HCT116 (cell line): Measurements from ENCODE around the gene WDR27. TPM values are rescaled to one million over a fixed set of nuclear protein-coding genes. Genes with fewer than 3 reads are reported as not detected.

Experiments used
- ATAC-seq: fragments of 200-7000 bp; cut with Tn5 transposase; 2 replicates; pipeline ENCODE4 v1.9.1; 2020; ENCODE audit warnings: mild to moderate bottlenecking, moderate library complexity
- BruUV-seq: library from RNA; stranded (reverse); fragments of 400-500 nt; replicated peaks from 2 replicates; lab custom pipeline; 2021; lab: Mats Ljungman, UMichigan
- CTCF ChIA-PET: fragments of 300-600 bp; sonication (Branson Sonifier 250); formaldehyde crosslinking; loops from one replicate; lab custom pipeline; 2021; ENCODE audit warnings: antibody characterized with exemption; lab: Charles Lee
- POLR2A ChIA-PET: fragments of 300-600, 350-600 bp; sonication (Branson Sonifier 250); formaldehyde crosslinking; loops from one replicate; lab custom pipeline; 2021; ENCODE audit warnings: antibody characterized with exemption; lab: Charles Lee
- RAD21 ChIA-PET, 2 experiments: fragments of 300-600 bp; sonication (Branson Sonifier 250); formaldehyde crosslinking; loops; one replicate each; lab custom pipeline; 2023; ENCODE audit warnings: low total read pairs in 2 of 2; ENCODE audit not compliant: uncharacterized antibody in 2 of 2, unreplicated experiment in 2 of 2, low non-redundant PET in 1 of 2; lab: Charles Lee
- DNase-seq: peaks from one replicate; pipeline ENCODE4 v3.0.0-alpha.2; 2010; ENCODE audit warnings: low read depth, low spot score
- H2AFZ ChIP-seq: fragments of 200-600 bp; shearing (Covaris generic), sonication (generic); 2 replicates; pipeline ENCODE4 v1.6.1; 2017; ENCODE audit warnings: low read depth, mixed run types, mixed read lengths, antibody characterized with exemption, low read length; ENCODE audit not compliant: poor library complexity, severe bottlenecking
- H3K27ac ChIP-seq: 2 replicates; pipeline ENCODE4 v1.5.1; 2012; ENCODE audit warnings: low read depth, low read length
- H3K27me3 ChIP-seq: fragments of 200-600 bp; sonication (generic); 2 replicates; pipeline ENCODE4 v1.6.1; 2016; ENCODE audit warnings: mixed run types, low read length, mixed read lengths; ENCODE audit not compliant: insufficient read depth
- H3K36me3 ChIP-seq, 2 experiments: fragments of 200-500 bp in 1 of 2; fragments of 200-600 bp in 1 of 2; sonication (Bioruptor generic) in 1 of 2; sonication (generic) in 1 of 2; 2 replicates each; pipeline versions ENCODE4 v1.5.1 to v1.6.1; 2014 to 2016; ENCODE audit warnings: low read length in 2 of 2, inconsistent platforms in 1 of 2, mixed read lengths in 1 of 2, mixed run types in 1 of 2; ENCODE audit not compliant: insufficient read depth in 2 of 2, control insufficient read depth in 1 of 2
- H3K4me1 ChIP-seq, 2 experiments: fragments of 200-600 bp in 1 of 2; sonication (generic) in 1 of 2; 2 replicates each; pipeline versions ENCODE4 v1.5.1 to v1.6.1; 2012 to 2017; ENCODE audit warnings: low read length in 2 of 2, inconsistent platforms in 1 of 2, mild to moderate bottlenecking in 1 of 2, mixed read lengths in 1 of 2, mixed run types in 1 of 2, moderate library complexity in 1 of 2; ENCODE audit not compliant: insufficient read depth in 2 of 2, control insufficient read depth in 1 of 2
- H3K4me2 ChIP-seq: fragments of 200-600 bp; sonication (generic); 2 replicates; pipeline ENCODE4 v1.6.1; 2017; ENCODE audit warnings: mixed run types, low read length, mixed read lengths
- H3K4me3 ChIP-seq, 2 experiments: fragments of 200-600 bp in 1 of 2; sonication (generic) in 1 of 2; replicated peaks in 1 of 2; 2 replicates each; pipeline ENCODE4 v1.5.1; 2011 to 2016; ENCODE audit warnings: low read length in 2 of 2, control low read depth in 1 of 2, low read depth in 1 of 2, mild to moderate bottlenecking in 1 of 2, mixed read lengths in 1 of 2, mixed run types in 1 of 2
- H3K79me2 ChIP-seq: fragments of 200-600 bp; sonication (generic); 2 replicates; pipeline ENCODE4 v1.6.1; 2017; ENCODE audit warnings: mild to moderate bottlenecking, mixed run types, low read length, moderate library complexity, mixed read lengths; ENCODE audit not compliant: insufficient read depth
- H3K9ac ChIP-seq: fragments of 200-600 bp; sonication (generic); 2 replicates; pipeline ENCODE4 v1.6.1; 2016; ENCODE audit warnings: low read length, mixed read lengths
- H3K9me2 ChIP-seq: fragments of 200-600 bp; sonication (generic), shearing (Covaris generic); 2 replicates; pipeline ENCODE4 v1.6.1; 2017; ENCODE audit warnings: mixed run types, mild to moderate bottlenecking, moderate library complexity; ENCODE audit not compliant: insufficient read depth
- H3K9me3 ChIP-seq, 2 experiments: fragments of 200-500 bp in 1 of 2; fragments of 200-600 bp in 1 of 2; sonication (Bioruptor generic) in 1 of 2; sonication (generic) in 1 of 2; 2 replicates each; pipeline ENCODE4 v1.6.1; 2014 to 2017; ENCODE audit warnings: low read length in 2 of 2, mixed read lengths in 2 of 2, inconsistent platforms in 1 of 2, low read depth in 1 of 2, mild to moderate bottlenecking in 1 of 2, mixed run types in 1 of 2, moderate library complexity in 1 of 2; ENCODE audit not compliant: control insufficient read depth in 1 of 2, insufficient read depth in 1 of 2
- H4K20me1 ChIP-seq: fragments of 200-600 bp; sonication (generic), shearing (Covaris generic); 2 replicates; pipeline ENCODE4 v1.6.1; 2017; ENCODE audit warnings: mixed run types, mild to moderate bottlenecking, moderate library complexity; ENCODE audit not compliant: insufficient read depth
- CBX3 ChIP-seq: IDR thresholded peaks from 2 replicates; pipeline ENCODE4 v1.6.1; 2012; ENCODE audit warnings: low read depth
- EZH2phosphoT487 ChIP-seq: fragments of 200-600 bp; IDR thresholded peaks from 2 replicates; pipeline ENCODE4 v1.6.1; 2018; ENCODE audit warnings: antibody characterized with exemption, borderline replicate concordance
- POLR2AphosphoS5 ChIP-seq: IDR thresholded peaks from 2 replicates; pipeline ENCODE4 v1.6.1; 2011; ENCODE audit warnings: mild to moderate bottlenecking, low read depth, low read length, moderate library complexity
- YY1 ChIP-seq: IDR thresholded peaks from 2 replicates; pipeline ENCODE4 v1.6.1; 2011; ENCODE audit warnings: low read length, low read depth, moderate library complexity, mild to moderate bottlenecking; ENCODE audit not compliant: insufficient replicate concordance; ENCODE audit errors: extremely low read depth
- ZNF274 ChIP-seq: fragments of 200-500 bp; sonication (Bioruptor generic); IDR thresholded peaks from 2 replicates; pipeline ENCODE4 v1.6.1; 2014; ENCODE audit warnings: mild to moderate bottlenecking, low read depth, low read length, inconsistent platforms
- intact Hi-C: fragments of 100-400 bp; cut with micrococcal nuclease; formaldehyde crosslinking; loops from 2 replicates; pipeline ENCODE4 v1.10.0; 2022
- total RNA-seq: library from RNA; stranded (reverse); gene quantifications from one replicate; pipeline ENCODE4 v1.2.1, GENCODE V29; 2021; ENCODE audit not compliant: unreplicated experiment
- TF ChIP-seq, protein P1 (sequence below): IDR thresholded peaks from 2 replicates; pipeline ENCODE4 v1.6.1; 2012
- TF ChIP-seq, protein P2 (sequence below): IDR thresholded peaks from 2 replicates; pipeline ENCODE4 v1.6.1; 2011; ENCODE audit warnings: mild to moderate bottlenecking, low read length, moderate library complexity; ENCODE audit not compliant: insufficient replicate concordance; ENCODE audit errors: extremely low read depth
- TF ChIP-seq, protein P3 (sequence below): IDR thresholded peaks from 2 replicates; pipeline ENCODE4 v1.6.1; 2012; ENCODE audit warnings: low read depth

The WDR27 gene
- total RNA-seq, 1 experiment from 2014 or later: 60.6 TPM

DNA sequence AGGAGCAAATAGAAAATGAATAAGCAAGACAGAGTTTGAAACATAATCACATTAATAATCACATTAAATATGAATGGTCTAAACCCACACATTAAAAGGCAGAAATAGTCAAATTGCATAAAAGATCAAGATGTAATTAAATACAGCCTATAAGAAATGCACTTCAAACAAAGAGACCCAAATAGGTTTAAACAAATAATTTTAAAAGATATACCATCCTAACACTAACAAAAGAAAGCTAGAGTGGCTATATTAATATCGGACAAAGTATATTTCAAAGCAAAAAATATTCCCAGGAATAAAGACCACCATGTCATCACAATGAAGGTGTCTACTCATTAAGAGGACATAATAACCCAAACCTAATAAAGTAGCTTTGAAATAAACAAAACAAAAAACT lies 140.2 kb downstream of the WDR27 start:
- intact Hi-C loops: no loop called here
- H3K27me3 ChIP-seq: no peaks in the 10 kb centered on the region
- H3K4me3 ChIP-seq: no peak overlapping the region
- H3K9ac ChIP-seq: no peak overlapping the region
- no peaks in the 10 kb centered on the region for H3K9me2 ChIP-seq
- H4K20me1 ChIP-seq: no peaks in the 10 kb centered on the region
- no peak for DNase-seq
- POLR2A ChIA-PET: no interaction called here
- CTCF ChIA-PET: no interaction called here
- H2AFZ ChIP-seq: no peak overlapping the region
- H3K27ac ChIP-seq: no peak overlapping the region
- BruUV-seq: no TSS peak
- ATAC-seq: no peak
- H3K79me2 ChIP-seq: no peaks in the 10 kb centered on the region
- no peaks in the 10 kb centered on the region for H3K9me3 ChIP-seq
- TF ChIP-seq, protein P1, sequence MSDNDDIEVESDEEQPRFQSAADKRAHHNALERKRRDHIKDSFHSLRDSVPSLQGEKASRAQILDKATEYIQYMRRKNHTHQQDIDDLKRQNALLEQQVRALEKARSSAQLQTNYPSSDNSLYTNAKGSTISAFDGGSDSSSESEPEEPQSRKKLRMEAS: no peak
- no peak for TF ChIP-seq CBX3
- no peaks in the 10 kb centered on the region for H3K36me3 ChIP-seq
- H3K4me2 ChIP-seq: no peak overlapping the region
- RAD21 ChIA-PET: no interaction called here
- H3K4me1 ChIP-seq: no peaks in the 10 kb centered on the region

DNA sequence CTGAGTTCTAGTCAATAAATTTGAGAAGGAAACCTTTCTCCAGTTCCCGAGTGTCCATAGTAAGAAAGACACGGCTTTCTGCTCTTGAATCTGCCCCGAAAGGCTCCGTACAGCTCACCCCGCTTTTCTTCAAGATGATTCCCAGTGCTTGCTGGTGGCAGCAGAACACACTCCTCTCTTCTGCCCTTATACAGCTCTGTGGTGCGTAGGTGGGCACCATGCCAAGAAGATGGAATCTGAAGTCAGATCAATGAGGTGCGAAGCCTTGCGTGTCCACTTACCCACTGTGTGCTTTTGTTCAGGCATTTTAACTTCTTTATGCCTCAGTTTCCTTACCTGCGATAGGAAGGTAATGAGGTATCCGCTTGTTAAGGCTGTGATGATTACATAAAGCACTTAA lies 142.2 kb downstream of the WDR27 start:
- intact Hi-C loops: no loop called here
- TF ChIP-seq EZH2phosphoT487 (no peak), POLR2AphosphoS5 (no peak), ZNF274 (no peak), YY1 (no peak)
- TF ChIP-seq, protein P2, sequence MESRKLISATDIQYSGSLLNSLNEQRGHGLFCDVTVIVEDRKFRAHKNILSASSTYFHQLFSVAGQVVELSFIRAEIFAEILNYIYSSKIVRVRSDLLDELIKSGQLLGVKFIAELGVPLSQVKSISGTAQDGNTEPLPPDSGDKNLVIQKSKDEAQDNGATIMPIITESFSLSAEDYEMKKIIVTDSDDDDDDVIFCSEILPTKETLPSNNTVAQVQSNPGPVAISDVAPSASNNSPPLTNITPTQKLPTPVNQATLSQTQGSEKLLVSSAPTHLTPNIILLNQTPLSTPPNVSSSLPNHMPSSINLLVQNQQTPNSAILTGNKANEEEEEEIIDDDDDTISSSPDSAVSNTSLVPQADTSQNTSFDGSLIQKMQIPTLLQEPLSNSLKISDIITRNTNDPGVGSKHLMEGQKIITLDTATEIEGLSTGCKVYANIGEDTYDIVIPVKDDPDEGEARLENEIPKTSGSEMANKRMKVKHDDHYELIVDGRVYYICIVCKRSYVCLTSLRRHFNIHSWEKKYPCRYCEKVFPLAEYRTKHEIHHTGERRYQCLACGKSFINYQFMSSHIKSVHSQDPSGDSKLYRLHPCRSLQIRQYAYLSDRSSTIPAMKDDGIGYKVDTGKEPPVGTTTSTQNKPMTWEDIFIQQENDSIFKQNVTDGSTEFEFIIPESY: no peak
- TF ChIP-seq, protein P1: no peak
- TF ChIP-seq, protein P3, sequence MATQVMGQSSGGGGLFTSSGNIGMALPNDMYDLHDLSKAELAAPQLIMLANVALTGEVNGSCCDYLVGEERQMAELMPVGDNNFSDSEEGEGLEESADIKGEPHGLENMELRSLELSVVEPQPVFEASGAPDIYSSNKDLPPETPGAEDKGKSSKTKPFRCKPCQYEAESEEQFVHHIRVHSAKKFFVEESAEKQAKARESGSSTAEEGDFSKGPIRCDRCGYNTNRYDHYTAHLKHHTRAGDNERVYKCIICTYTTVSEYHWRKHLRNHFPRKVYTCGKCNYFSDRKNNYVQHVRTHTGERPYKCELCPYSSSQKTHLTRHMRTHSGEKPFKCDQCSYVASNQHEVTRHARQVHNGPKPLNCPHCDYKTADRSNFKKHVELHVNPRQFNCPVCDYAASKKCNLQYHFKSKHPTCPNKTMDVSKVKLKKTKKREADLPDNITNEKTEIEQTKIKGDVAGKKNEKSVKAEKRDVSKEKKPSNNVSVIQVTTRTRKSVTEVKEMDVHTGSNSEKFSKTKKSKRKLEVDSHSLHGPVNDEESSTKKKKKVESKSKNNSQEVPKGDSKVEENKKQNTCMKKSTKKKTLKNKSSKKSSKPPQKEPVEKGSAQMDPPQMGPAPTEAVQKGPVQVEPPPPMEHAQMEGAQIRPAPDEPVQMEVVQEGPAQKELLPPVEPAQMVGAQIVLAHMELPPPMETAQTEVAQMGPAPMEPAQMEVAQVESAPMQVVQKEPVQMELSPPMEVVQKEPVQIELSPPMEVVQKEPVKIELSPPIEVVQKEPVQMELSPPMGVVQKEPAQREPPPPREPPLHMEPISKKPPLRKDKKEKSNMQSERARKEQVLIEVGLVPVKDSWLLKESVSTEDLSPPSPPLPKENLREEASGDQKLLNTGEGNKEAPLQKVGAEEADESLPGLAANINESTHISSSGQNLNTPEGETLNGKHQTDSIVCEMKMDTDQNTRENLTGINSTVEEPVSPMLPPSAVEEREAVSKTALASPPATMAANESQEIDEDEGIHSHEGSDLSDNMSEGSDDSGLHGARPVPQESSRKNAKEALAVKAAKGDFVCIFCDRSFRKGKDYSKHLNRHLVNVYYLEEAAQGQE: no peak
- ChIA-PET POLR2A (no interaction called here), CTCF (no interaction called here), RAD21 (no interaction called here)
- Histone ChIP-seq H3K27ac (no peak overlapping the region), H3K4me2 (no peak overlapping the region), H3K27me3 (no peaks in the 10 kb centered on the region), H3K4me3 (no peak overlapping the region), H3K9me3 (no peaks in the 10 kb centered on the region), H3K36me3 (no peaks in the 10 kb centered on the region), H3K9me2 (no peaks in the 10 kb centered on the region), H2AFZ (no peak overlapping the region), H3K9ac (no peak overlapping the region), H3K4me1 (no peaks in the 10 kb centered on the region), H3K79me2 (no peaks in the 10 kb centered on the region), H4K20me1 (no peaks in the 10 kb centered on the region)
- DNase-seq (no peak), ATAC-seq (no peak)
- BruUV-seq: no TSS peak
